ENCODE data around the gene METTL9. TPM values are rescaled to one million over a fixed set of nuclear protein-coding genes. Genes with fewer than 3 reads are reported as not detected.

Gene METTL9
- total and polyA plus RNA-seq, 2 of the 13 experiments (the other 11 are each of a cell fraction or from before 2014, with no cell fraction given), result 123 to 204 TPM

GRCh38 chr16:21554795-21555585 is 44.4 kb upstream of the METTL9 start (continued):
- TF ChIP-seq TEAD2 (CRISPR knock-in tag; IDR thresholded peaks at IDR 0.05) (peak; percentile 83; the same call in 1 of the 2 replicates), ZSCAN12 (CRISPR knock-in tag; IDR thresholded peaks at IDR 0.05) (no peak; the same call in 1 of the 2 replicates), ZNF660 (CRISPR knock-in tag; IDR thresholded peaks at IDR 0.05; ENCODE audit: borderline replicate concordance, low read depth) (no peak), SP5 (CRISPR knock-in tag; IDR thresholded peaks at IDR 0.05; ENCODE audit: borderline replicate concordance, low read depth) (no peak), BRD4 (CRISPR knock-in tag; IDR thresholded peaks at IDR 0.05) (0 out of 2 replicates have a peak, but pooled peaks have one; percentile 79), MEIS2 (CRISPR knock-in tag; IDR thresholded peaks at IDR 0.05) (peak; percentile 95; the same call in 1 of the 2 replicates), HHEX (CRISPR knock-in tag; IDR thresholded peaks at IDR 0.05) (peak; percentile 19; the same call in 1 of the 2 replicates), ZFP36L2 (CRISPR knock-in tag; IDR thresholded peaks at IDR 0.05) (peak; percentile 69; the same call in 1 of the 2 replicates), ZNF549 (CRISPR knock-in tag; IDR thresholded peaks at IDR 0.05) (peak; percentile 66; the same call in 1 of the 2 replicates), ZNF629 (CRISPR knock-in tag; conservative IDR thresholded peaks at IDR 0.05) (peak; percentile 57), USF2 (IDR thresholded peaks at IDR 0.05; ENCODE audit: low read depth, low read length) (0 out of 2 replicates have a peak, but pooled peaks have one; percentile 17), USF2 (CRISPR knock-in tag; IDR thresholded peaks at IDR 0.05; ENCODE audit: borderline replicate concordance) (no peak), FOXO1 (CRISPR knock-in tag; IDR thresholded peaks at IDR 0.05) (peak; percentile 86), NCOR1 (IDR thresholded peaks at IDR 0.05; ENCODE audit: borderline replicate concordance, low read length) (no peak; the same call in 1 of the 2 replicates), ZNF335 (CRISPR knock-in tag; IDR thresholded peaks at IDR 0.05) (peak; percentile 79; the same call in 1 of the 2 replicates), ZNF274 (CRISPR knock-in tag; IDR thresholded peaks at IDR 0.05) (peak; percentile 99), ZNF446 (CRISPR knock-in tag; IDR thresholded peaks at IDR 0.05) (peak; percentile 94), SOX5 (CRISPR knock-in tag; IDR thresholded peaks at IDR 0.05; ENCODE audit: borderline replicate concordance) (peak; percentile 75), ZNF441 (CRISPR knock-in tag; IDR thresholded peaks at IDR 0.05; ENCODE audit: borderline replicate concordance) (peak; percentile 87)
- TF ChIP-seq, protein P1, sequence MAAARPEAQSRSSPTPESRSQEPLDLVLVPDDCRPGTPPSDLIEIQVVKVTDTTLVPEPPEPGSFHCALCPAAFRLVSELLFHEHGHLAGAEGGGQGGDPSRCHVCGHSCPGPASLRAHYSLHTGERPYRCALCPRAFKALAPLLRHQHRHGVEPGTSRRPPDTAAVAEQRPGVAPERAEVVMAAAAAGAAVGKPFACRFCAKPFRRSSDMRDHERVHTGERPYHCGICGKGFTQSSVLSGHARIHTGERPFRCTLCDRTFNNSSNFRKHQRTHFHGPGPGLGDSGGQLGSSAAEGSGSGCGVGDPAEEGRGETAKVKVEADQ (CRISPR knock-in tag; IDR thresholded peaks at IDR 0.05; ENCODE audit: borderline replicate concordance), result peak; percentile 94
- TF ChIP-seq, protein P2, sequence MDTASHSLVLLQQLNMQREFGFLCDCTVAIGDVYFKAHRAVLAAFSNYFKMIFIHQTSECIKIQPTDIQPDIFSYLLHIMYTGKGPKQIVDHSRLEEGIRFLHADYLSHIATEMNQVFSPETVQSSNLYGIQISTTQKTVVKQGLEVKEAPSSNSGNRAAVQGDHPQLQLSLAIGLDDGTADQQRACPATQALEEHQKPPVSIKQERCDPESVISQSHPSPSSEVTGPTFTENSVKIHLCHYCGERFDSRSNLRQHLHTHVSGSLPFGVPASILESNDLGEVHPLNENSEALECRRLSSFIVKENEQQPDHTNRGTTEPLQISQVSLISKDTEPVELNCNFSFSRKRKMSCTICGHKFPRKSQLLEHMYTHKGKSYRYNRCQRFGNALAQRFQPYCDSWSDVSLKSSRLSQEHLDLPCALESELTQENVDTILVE (CRISPR knock-in tag; IDR thresholded peaks at IDR 0.05), result peak; percentile 80
- TF ChIP-seq, protein P3, sequence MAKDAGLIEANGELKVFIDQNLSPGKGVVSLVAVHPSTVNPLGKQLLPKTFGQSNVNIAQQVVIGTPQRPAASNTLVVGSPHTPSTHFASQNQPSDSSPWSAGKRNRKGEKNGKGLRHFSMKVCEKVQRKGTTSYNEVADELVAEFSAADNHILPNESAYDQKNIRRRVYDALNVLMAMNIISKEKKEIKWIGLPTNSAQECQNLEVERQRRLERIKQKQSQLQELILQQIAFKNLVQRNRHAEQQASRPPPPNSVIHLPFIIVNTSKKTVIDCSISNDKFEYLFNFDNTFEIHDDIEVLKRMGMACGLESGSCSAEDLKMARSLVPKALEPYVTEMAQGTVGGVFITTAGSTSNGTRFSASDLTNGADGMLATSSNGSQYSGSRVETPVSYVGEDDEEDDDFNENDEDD (CRISPR knock-in tag; IDR thresholded peaks at IDR 0.05; ENCODE audit: borderline replicate concordance), result peak; percentile 65; the same call in 1 of the 2 replicates
- TF ChIP-seq, protein P4, sequence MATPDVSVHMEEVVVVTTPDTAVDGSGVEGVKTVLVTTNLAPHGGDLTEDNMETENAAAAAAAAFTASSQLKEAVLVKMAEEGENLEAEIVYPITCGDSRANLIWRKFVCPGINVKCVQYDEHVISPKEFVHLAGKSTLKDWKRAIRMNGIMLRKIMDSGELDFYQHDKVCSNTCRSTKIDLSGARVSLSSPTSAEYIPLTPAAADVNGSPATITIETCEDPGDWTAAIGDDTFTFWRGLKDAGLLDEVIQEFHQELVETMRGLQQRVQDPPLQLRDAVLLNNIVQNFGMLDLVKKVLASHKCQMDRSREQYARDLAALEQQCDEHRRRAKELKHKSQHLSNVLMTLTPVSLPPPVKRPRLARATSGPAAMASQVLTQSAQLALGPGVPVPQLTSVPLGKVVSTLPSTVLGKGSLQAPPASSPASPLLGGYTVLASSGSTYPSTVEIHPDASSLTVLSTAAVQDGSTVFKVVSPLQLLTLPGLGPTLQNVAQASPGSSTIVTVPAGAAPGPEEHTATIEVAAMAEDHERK (CRISPR knock-in tag; IDR thresholded peaks at IDR 0.05; ENCODE audit: low read depth), result 0 out of 2 replicates have a peak, but pooled peaks have one; percentile 35

Measured in HepG2 (cell line).